ENCODE results near the gene SPTBN4. TPM values are rescaled to one million over a fixed set of nuclear protein-coding genes. Genes with fewer than 3 reads are reported as not detected.

Gene SPTBN4
- polyA plus RNA-seq, 1 of the 3 experiments (the other 2 are of a cell fraction), result 3.1 TPM

DNA sequence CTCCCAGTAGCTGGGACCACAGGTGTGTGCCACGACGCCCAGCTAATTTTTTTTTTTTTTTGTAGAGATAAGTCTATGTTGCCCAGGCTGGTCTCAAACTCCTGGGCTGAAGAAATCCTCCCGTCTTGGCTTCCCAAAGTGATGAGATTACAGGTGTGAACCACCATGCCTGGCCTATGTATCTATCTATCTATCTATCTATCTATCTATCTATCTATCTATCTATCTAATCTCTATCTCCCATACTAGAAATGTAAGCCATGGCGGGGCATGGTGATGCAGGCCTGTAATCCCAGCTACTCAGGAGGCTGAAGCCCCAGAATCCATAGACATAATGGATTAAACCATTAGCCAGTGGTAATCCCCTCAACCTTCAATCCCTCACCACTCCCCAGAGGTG, 16.1 kb upstream of the SPTBN4 start (continued):
- TF ChIP-seq TCF12 (IDR thresholded peaks at IDR 0.05) (no peak), TEAD4 (IDR thresholded peaks at IDR 0.05; ENCODE audit: borderline replicate concordance, insufficient read depth) (no peak), RCOR1 (IDR thresholded peaks at IDR 0.05; ENCODE audit: low read length) (no peak)

DNA sequence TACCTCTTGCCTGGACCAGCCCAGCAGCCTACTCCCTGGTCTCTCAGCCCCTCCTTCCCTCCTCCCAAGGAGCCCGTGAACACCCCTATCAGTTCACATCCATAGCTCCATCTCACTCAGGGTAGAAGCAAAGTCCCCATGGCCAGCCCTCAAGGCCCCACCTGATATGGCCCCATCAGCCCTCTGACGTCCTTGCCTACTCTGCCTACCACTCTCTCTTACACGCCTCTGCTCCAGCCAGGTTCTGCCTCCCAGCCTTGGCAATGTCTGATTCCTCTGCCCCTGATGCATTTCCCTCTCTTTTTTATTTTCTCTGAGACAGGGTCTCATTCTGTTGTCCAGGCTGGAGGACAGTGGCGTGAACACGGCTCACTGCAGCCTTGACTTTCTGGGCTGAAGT, 14.8 kb upstream of the SPTBN4 start:
- Histone ChIP-seq H3K9ac (no peak overlapping the region), H3K79me2 (ENCODE audit: insufficient read depth) (no peaks in the 10 kb centered on the region), H3K27me3 (ENCODE audit: insufficient read depth) (no peaks in the 10 kb centered on the region), H3F3A (replicated peaks; ENCODE audit: insufficient read depth) (peaks cover 5% of the 10 kb centered on the region), H3K4me1 (ENCODE audit: control insufficient read depth in 1 of 2, insufficient read depth in 2 of 2, low read depth in 1 of 2, low read length in 1 of 2) (no peaks in the 10 kb centered on the region), H3K9me2 (no peaks in the 10 kb centered on the region), H3K4me3 (ENCODE audit: low read depth in 2 of 2, low read length in 1 of 2) (no peak overlapping the region), H4K20me1 (ENCODE audit: insufficient read depth) (no peaks in the 10 kb centered on the region), H3K27ac (ENCODE audit: low read depth in 2 of 2, low read length in 1 of 2) (no peak overlapping the region), H3K9me3 (no peaks in the 10 kb centered on the region), H3K4me2 (no peak overlapping the region), H2AFZ (ENCODE audit: low read depth) (no peak overlapping the region), H3K36me3 (replicated peaks in 1 of 2; ENCODE audit: control insufficient read depth in 1 of 2, insufficient read depth in 2 of 2, low read length in 1 of 2) (peaks cover 0 to 3% of the 10 kb centered on the region in 2 experiments)
- WGBS (ENCODE audit: low lambda C conversion rate), result 69% methylated on average over 5 of the region's 5 CpGs
- ChIA-PET POLR2A (no interaction called here), CTCF (interaction anchor here (6.2 kb wide), 1 partner anchor 12 kb away, joined by 49 read pairs; no protein-coding TSS in a partner anchor)
- no peak for DNase-seq
- TF ChIP-seq NFIC (IDR thresholded peaks at IDR 0.05; ENCODE audit: borderline replicate concordance), result no peak
- TF ChIP-seq, protein P1, sequence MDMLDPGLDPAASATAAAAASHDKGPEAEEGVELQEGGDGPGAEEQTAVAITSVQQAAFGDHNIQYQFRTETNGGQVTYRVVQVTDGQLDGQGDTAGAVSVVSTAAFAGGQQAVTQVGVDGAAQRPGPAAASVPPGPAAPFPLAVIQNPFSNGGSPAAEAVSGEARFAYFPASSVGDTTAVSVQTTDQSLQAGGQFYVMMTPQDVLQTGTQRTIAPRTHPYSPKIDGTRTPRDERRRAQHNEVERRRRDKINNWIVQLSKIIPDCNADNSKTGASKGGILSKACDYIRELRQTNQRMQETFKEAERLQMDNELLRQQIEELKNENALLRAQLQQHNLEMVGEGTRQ (IDR thresholded peaks at IDR 0.05; ENCODE audit: borderline replicate concordance, low read depth, low read length), result no peak
- TF ChIP-seq RFX5 (IDR thresholded peaks at IDR 0.05; ENCODE audit: low read length), result no peak
- no peak for TF ChIP-seq GABPA (IDR thresholded peaks at IDR 0.05; ENCODE audit: low read depth)
- TF ChIP-seq, protein P2, sequence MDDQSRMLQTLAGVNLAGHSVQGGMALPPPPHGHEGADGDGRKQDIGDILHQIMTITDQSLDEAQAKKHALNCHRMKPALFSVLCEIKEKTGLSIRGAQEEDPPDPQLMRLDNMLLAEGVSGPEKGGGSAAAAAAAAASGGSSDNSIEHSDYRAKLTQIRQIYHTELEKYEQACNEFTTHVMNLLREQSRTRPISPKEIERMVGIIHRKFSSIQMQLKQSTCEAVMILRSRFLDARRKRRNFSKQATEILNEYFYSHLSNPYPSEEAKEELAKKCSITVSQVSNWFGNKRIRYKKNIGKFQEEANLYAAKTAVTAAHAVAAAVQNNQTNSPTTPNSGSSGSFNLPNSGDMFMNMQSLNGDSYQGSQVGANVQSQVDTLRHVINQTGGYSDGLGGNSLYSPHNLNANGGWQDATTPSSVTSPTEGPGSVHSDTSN (IDR thresholded peaks at IDR 0.05), result no peak
- TF ChIP-seq, protein P3, sequence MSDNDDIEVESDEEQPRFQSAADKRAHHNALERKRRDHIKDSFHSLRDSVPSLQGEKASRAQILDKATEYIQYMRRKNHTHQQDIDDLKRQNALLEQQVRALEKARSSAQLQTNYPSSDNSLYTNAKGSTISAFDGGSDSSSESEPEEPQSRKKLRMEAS (IDR thresholded peaks at IDR 0.05; ENCODE audit: low read depth), result no peak
- TF ChIP-seq, protein P4, sequence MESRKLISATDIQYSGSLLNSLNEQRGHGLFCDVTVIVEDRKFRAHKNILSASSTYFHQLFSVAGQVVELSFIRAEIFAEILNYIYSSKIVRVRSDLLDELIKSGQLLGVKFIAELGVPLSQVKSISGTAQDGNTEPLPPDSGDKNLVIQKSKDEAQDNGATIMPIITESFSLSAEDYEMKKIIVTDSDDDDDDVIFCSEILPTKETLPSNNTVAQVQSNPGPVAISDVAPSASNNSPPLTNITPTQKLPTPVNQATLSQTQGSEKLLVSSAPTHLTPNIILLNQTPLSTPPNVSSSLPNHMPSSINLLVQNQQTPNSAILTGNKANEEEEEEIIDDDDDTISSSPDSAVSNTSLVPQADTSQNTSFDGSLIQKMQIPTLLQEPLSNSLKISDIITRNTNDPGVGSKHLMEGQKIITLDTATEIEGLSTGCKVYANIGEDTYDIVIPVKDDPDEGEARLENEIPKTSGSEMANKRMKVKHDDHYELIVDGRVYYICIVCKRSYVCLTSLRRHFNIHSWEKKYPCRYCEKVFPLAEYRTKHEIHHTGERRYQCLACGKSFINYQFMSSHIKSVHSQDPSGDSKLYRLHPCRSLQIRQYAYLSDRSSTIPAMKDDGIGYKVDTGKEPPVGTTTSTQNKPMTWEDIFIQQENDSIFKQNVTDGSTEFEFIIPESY (IDR thresholded peaks at IDR 0.05; ENCODE audit: borderline replicate concordance, low read depth), result no peak
- TF ChIP-seq TAF1 (IDR thresholded peaks at IDR 0.05; ENCODE audit: borderline replicate concordance, low read depth, low read length), result no peak
- no peak for TF ChIP-seq CHD2 (IDR thresholded peaks at IDR 0.05; ENCODE audit: low read length, partially characterized antibody)
- TF ChIP-seq TCF12 (IDR thresholded peaks at IDR 0.05), result no peak
